Esophagus (tissue), 2 donors: Measurements from ENCODE around the gene AMACR. TPM values are rescaled to one million over a fixed set of nuclear protein-coding genes. Genes with fewer than 3 reads are reported as not detected.

Experiments used
- H3K27ac ChIP-seq, 2 donors: one replicate each; pipeline ENCODE4 v1.5.1; 2013; ENCODE audit warnings: low read depth in 2 of 2, mild to moderate bottlenecking in 2 of 2, inconsistent platforms in 1 of 2, low read length in 1 of 2, moderate library complexity in 1 of 2
- H3K27me3 ChIP-seq, 2 donors: one replicate each; pipeline ENCODE4 v1.6.1; 2013; ENCODE audit warnings: low read length in 2 of 2, control low read depth in 1 of 2, mild to moderate bottlenecking in 1 of 2; ENCODE audit not compliant: insufficient read depth in 2 of 2, control insufficient read depth in 1 of 2
- H3K36me3 ChIP-seq, 2 donors: one replicate each; pipeline ENCODE4 v1.6.1; 2013; ENCODE audit warnings: low read length in 1 of 2; ENCODE audit not compliant: control insufficient read depth in 2 of 2, insufficient read depth in 2 of 2
- H3K4me1 ChIP-seq, 2 donors: one replicate each; pipeline ENCODE4 v1.6.1; 2013; ENCODE audit warnings: low read length in 1 of 2; ENCODE audit not compliant: control insufficient read depth in 2 of 2, insufficient read depth in 2 of 2
- H3K4me3 ChIP-seq, 2 donors: one replicate each; pipeline ENCODE4 v1.5.1; 2013; ENCODE audit warnings: low read length in 2 of 2, mild to moderate bottlenecking in 2 of 2, low read depth in 1 of 2, moderate library complexity in 1 of 2
- H3K9me3 ChIP-seq, 2 donors: one replicate each; pipeline ENCODE4 v1.6.1; 2013; ENCODE audit warnings: mild to moderate bottlenecking in 2 of 2, low read depth in 1 of 2, low read length in 1 of 2, moderate library complexity in 1 of 2; ENCODE audit not compliant: control insufficient read depth in 2 of 2, insufficient read depth in 1 of 2
- WGBS, 2 donors: extraction: QIAGEN DNeasy Blood & Tissue Kit; methylation state at CpG; one replicate each; pipeline ENCODE4 v1.1.7; 2013; 5-methylcytosine and 5-hydroxymethylcytosine counted together
- polyA plus RNA-seq, 2 donors: library from polyadenylated mRNA; stranded (reverse); fragments of 200-250 nt; gene quantifications; one replicate each; pipeline ENCODE4 v1.2.3, GENCODE V29; 2013
- donor health status: healthy with polysubstance abuse.
- donor health status: Bipolar disorder and iron deficiency.

AMACR gene
- polyA plus RNA-seq, 2 donors: 14.4 to 19.9 TPM

DNA sequence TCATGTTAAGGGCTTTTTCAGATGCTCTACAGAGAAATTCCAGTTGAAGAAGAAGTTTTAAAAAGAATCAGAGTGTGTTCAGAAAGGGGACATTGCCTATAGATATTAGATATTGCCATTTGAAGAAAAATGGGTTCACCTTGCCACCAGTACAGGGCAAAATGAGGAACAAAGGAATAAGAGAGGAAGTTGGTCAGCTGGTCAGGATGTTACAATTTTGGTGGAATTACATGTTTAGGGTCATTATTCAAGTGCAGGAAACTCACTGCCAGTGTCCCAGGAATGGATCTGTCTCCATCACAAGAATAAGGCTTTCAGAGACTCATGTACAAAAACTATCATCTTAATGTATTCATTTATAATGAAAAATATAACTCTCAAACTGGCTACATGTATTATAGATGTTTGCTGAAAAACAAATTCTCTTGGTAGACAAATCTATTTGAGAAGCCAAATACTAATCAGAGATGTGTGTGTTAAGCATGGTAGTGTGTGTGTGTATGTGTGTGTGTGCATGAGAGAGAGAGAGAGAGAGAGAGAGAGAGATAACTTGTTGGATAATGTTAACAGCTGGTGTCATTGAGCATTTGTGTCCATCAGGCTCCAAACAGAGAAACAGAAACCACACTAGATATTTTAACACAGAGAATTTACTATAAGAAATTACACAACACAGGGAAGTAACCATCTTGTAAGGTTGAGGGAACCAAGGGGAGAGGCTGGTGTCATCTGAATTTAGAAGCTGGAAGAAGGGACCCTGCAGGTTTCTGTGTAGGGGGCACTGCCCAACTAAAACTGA lies 40.1 kb upstream of the AMACR start:
- Histone ChIP-seq H3K27ac (no peak overlapping the region), H3K36me3 (no peaks in the 10 kb centered on the region), H3K27me3 (no peaks in the 10 kb centered on the region), H3K9me3 (no peaks in the 10 kb centered on the region), H3K4me3 (no peak overlapping the region), H3K4me1 (peaks cover 0 to 4% of the 10 kb centered on the region in 2 donors)

DNA sequence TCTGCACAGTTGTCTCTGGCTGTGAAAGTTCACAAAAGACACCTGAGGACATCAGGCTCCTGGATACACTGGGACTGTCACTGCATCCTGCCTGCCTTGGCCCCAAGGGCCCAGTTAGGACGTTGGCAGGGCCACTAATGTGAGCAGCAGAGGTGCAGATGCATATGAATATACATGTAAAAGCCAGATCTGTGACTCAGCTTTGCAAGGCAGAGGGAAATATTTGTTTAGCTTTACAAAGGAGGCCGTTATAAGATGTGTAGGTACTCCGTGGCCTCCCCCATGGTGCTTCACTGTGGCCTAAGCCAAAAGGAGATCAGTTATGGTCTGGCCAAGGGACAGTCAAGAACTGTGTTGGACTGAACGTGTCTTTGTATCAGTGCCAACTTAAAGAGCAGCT lies 39.3 kb upstream of the AMACR start:
- H3K9me3 ChIP-seq: no peaks in the 10 kb centered on the region
- peaks cover 0 to 4% of the 10 kb centered on the region in 2 donors for H3K4me1 ChIP-seq
- WGBS, 2 donors: 68 to 77% methylated on average over 4 of the region's 4 CpGs
- no peaks in the 10 kb centered on the region for H3K36me3 ChIP-seq
- H3K27ac ChIP-seq: no peak overlapping the region
- no peaks in the 10 kb centered on the region for H3K27me3 ChIP-seq
- H3K4me3 ChIP-seq: no peak overlapping the region

GRCh38 chr5:34045996-34046395 lies 38.1 kb upstream of the AMACR start:
- Histone ChIP-seq H3K27ac (no peak overlapping the region), H3K4me3 (no peak overlapping the region), H3K27me3 (no peaks in the 10 kb centered on the region), H3K4me1 (no peaks in the 10 kb centered on the region), H3K9me3 (no peaks in the 10 kb centered on the region), H3K36me3 (no peaks in the 10 kb centered on the region)

- H3K36me3 ChIP-seq: no peaks in the 10 kb centered on the region
- H3K9me3 ChIP-seq: no peaks in the 10 kb centered on the region
- no peak overlapping the region for H3K27ac ChIP-seq
- no peaks in the 10 kb centered on the region for H3K27me3 ChIP-seq
- 70 to 74% methylated on average over 3 of the region's 3 CpGs for WGBS, 2 donors
- H3K4me3 ChIP-seq: no peak overlapping the region
- no peaks in the 10 kb centered on the region for H3K4me1 ChIP-seq
These were observed 37.2 kb upstream of the AMACR start for GRCh38 chr5:34045023-34045422.

- Histone ChIP-seq H3K4me1 (no peaks in the 10 kb centered on the region), H3K9me3 (no peaks in the 10 kb centered on the region), H3K4me3 (no peak within 1 kb of the TSS), H3K36me3 (no peaks in the 10 kb centered on the region), H3K27ac (no peak within 1 kb of the TSS), H3K27me3 (no peaks in the 10 kb centered on the region)
- WGBS, 2 donors: 44 to 56% methylated on average over 10 of the region's 10 CpGs
These were observed 35.4 kb upstream of the AMACR start, which contains the start of gene C1QTNF3 for GRCh38 chr5:34043099-34043876. TSS of gene C1QTNF3 (minus strand) at chr5:34043213. CDS start at chr5:34043125, 88 bp downstream.

- WGBS, 2 donors: 71 to 73% methylated on average over 7 of the region's 7 CpGs
- Histone ChIP-seq H3K4me3 (no peak overlapping the region), H3K9me3 (no peaks in the 10 kb centered on the region), H3K36me3 (no peaks in the 10 kb centered on the region), H3K27me3 (no peaks in the 10 kb centered on the region), H3K4me1 (no peaks in the 10 kb centered on the region), H3K27ac (no peak overlapping the region)
These were observed 34.5 kb upstream of the AMACR start for GRCh38 chr5:34042321-34042720.

GRCh38 chr5:34041247-34041972 lies 33.6 kb upstream of the AMACR start:
- no peaks in the 10 kb centered on the region for H3K36me3 ChIP-seq
- H3K4me1 ChIP-seq: no peaks in the 10 kb centered on the region
- 78 to 85% methylated on average over 1 of the region's 1 CpG for WGBS, 2 donors
- H3K27ac ChIP-seq: no peak overlapping the region
- no peak overlapping the region for H3K4me3 ChIP-seq
- H3K9me3 ChIP-seq: no peaks in the 10 kb centered on the region
- H3K27me3 ChIP-seq: no peaks in the 10 kb centered on the region

DNA sequence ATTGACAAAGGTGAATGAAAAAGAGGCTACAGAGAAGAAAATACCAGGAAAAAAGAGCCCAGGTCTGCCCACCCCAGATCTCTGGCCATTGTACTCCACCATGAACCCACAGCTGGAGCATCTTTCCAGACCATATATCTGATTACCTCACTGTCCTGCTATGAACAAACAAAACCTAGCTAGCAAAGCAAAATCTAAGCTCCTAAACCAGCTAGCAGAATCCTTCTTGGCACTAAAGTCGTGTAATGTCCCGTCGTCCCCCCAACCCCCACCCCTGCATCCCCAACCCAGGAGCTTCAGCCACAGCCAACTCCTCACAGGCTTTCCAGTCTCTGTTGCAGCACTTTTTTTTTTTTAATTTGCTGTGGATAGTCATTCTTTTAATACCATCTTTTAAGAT lies 32.6 kb upstream of the AMACR start:
- H3K36me3 ChIP-seq: no peaks in the 10 kb centered on the region
- H3K27me3 ChIP-seq: no peaks in the 10 kb centered on the region
- H3K9me3 ChIP-seq: no peaks in the 10 kb centered on the region
- WGBS, 2 donors: 78% methylated on average over 3 of the region's 3 CpGs
- no peak overlapping the region for H3K4me3 ChIP-seq
- H3K4me1 ChIP-seq: no peaks in the 10 kb centered on the region
- H3K27ac ChIP-seq: no peak overlapping the region

DNA sequence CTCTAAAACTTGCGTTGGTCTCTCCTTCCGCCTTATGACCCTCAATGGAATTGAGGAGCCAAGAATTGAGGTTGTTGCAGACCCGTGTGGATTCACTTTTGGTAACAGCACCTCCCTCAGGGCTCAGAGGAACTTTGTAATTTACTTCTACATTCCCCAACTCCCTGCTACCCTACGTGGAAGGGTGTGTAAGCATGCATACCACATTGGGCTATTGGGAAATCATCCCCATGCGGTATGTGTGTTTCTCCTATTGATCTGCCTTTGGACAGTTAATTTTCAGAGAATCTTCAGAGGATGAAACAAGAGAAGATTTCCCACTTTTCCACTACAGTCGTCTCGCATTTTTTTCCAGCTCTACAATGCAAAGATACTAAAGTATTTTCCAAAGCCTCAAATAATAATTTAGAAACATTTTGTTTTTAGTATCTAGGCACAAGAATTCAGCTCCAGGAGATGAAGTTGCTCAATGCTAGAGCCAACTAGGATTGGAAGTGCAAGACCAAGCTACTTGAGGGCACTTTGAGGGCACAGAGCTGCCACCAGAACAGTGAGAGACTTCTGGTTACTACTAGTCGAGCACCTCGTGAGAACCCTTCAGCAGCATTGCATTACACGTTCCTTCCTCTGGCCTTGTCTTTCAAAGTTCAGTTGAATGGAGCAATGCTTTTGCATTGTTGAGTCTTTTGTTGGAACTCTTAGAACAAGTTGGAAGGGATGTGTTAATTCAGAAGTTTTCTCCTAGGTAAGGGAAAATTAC lies 31.7 kb upstream of the AMACR start:
- Histone ChIP-seq H3K27ac (no peak overlapping the region), H3K27me3 (no peaks in the 10 kb centered on the region), H3K4me3 (no peak overlapping the region), H3K36me3 (peaks cover 0 to 4% of the 10 kb centered on the region in 2 donors), H3K9me3 (no peaks in the 10 kb centered on the region), H3K4me1 (no peaks in the 10 kb centered on the region)
- WGBS, 2 donors: 91 to 94% methylated on average over 10 of the region's 10 CpGs
